ENCODE measurements around the gene NPW.
A peak's percentile ranks its signal among the peaks of the same experiment; 100 is the strongest.

Gene NPW

DNA sequence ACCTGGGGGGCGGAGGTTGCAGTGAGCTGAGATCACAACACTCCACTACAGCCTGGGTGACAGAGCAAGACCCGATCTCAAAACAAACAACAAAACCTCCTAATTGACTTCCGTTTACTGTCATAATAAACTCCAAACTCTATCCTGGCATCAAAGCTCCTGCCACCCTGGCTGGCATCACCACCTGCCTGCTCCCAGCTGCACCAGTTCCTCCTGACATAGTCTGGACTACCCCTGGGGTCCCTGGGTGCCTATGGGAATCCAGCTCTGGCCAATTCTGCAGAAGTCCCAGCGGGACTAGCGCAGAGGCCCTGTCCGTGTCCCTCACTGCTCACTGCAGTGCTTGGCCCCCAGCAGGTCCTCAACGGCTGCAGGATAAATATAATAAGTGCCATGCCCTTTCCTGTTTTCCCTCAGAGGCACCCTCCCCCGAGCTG lies 27.3 kb downstream of the NPW start:
- no peak for TF ChIP-seq ZFX (IDR thresholded peaks at IDR 0.05)
- TF ChIP-seq, protein P1, sequence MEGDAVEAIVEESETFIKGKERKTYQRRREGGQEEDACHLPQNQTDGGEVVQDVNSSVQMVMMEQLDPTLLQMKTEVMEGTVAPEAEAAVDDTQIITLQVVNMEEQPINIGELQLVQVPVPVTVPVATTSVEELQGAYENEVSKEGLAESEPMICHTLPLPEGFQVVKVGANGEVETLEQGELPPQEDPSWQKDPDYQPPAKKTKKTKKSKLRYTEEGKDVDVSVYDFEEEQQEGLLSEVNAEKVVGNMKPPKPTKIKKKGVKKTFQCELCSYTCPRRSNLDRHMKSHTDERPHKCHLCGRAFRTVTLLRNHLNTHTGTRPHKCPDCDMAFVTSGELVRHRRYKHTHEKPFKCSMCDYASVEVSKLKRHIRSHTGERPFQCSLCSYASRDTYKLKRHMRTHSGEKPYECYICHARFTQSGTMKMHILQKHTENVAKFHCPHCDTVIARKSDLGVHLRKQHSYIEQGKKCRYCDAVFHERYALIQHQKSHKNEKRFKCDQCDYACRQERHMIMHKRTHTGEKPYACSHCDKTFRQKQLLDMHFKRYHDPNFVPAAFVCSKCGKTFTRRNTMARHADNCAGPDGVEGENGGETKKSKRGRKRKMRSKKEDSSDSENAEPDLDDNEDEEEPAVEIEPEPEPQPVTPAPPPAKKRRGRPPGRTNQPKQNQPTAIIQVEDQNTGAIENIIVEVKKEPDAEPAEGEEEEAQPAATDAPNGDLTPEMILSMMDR (conservative IDR thresholded peaks at IDR 0.05): no peak
- H3K27ac ChIP-seq: peak overlapping the region; percentile 80

DNA sequence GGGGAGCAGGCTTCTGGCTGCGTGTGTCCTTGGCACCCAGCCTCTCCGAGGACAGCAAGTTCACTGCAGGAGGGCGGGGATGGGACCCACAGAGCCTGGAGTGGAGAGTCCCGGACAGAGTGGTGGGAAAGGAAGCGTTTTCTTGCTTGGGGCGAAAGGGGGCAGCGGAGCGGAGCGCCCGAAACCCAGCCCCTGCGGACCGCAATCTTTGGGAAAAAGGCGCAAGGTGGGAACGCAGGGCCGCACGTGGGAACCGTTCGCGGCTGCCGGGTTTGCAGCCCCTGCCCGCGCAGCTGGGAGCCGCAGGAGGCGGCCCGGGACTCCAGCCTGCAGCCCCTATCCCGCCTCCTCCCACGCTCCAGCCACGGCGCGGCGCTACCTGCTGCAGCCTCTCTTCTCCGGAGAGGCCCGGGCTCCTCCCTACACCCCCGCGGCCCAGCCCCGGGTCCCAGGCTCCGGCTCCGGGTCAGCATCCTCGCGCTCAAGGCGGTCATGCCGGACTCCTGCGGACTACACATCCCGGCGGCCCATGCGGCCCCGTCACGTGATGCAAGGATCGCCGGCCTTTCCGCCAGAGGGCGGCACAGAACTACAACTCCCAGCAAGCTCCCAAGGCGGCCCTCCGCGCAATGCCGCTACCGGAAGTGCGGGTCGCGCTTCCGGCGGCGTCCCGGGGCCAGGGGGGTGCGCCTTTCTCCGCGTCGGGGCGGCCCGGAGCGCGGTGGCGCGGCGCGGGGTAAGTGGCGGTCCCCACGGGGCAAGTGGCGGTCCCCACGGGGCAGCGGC lies 27.9 kb downstream of the NPW start, which contains the start of the genes NTHL1 and TSC2:
TSS of gene NTHL1 (minus strand) at position 505 of the 786 bp plus-strand sequence. CDS start at position 494, 11 bp downstream.
TSS of gene TSC2 (plus strand) at position 656 of the 786 bp plus-strand sequence. CDS start 631 bp downstream, outside the sequence.
- peak within 1 kb of the TSS; percentile 80 for H3K27ac ChIP-seq

DNA sequence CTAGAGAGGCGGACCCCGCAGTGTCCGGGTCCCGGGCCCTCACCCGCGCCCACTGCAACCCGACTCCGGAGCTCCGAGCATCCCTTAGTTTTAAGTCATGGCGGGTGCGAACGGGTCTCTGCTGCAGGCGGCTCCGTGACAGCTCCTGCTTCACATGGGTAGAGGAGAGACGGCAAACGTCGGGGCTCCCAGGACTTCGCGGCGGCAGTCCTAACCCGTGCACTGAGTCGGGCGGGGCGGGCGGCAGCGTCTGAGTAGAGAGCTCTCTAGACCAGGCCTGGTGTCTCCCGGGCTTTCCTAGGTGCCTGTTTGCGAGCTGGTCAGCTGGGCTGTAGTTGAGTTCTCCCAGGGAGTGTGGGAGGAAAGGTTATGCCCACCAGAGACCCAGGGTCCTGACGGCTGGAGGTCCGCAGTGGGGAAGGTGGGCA lies 28.5 kb downstream of the NPW start:
- H3K27ac ChIP-seq: peak overlapping the region; percentile 80
- TF ChIP-seq ZFX (IDR thresholded peaks at IDR 0.05): peak; percentile 6; the same call in 1 of the 2 replicates
- TF ChIP-seq, protein P1 (conservative IDR thresholded peaks at IDR 0.05): no peak

More for the DNA sequence above, 27.9 kb downstream of the NPW start, which contains the start of the genes NTHL1 and TSC2:
- TF ChIP-seq, protein P1 (conservative IDR thresholded peaks at IDR 0.05): no peak; the same call in 1 of the 2 replicates
- 0 out of 2 replicates have a peak, but pooled peaks have one; percentile 56 for TF ChIP-seq ZFX (IDR thresholded peaks at IDR 0.05)

DNA sequence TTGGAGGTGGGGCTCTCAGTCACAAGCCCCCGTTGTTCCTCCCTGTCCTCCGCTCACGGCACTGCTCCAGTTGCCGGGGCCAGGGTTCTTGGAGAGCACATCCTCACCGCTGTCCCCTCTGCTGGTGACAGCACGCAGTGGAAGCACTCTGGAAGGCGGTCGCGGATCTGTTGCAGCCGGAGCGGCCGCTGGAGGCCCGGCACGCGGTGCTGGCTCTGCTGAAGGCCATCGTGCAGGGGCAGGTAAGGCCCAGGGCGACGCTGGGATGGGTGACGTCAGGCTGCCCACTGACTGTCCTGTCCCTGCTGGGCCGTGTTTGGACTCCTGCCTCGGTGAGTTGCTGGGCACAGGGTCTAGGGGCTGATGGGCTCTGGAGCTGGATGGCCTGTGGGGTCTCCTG lies 33.6 kb downstream of the NPW start:
- TF ChIP-seq ZFX (IDR thresholded peaks at IDR 0.05): no peak
- TF ChIP-seq, protein P1 (conservative IDR thresholded peaks at IDR 0.05): no peak
- no peak overlapping the region for H3K27ac ChIP-seq

DNA sequence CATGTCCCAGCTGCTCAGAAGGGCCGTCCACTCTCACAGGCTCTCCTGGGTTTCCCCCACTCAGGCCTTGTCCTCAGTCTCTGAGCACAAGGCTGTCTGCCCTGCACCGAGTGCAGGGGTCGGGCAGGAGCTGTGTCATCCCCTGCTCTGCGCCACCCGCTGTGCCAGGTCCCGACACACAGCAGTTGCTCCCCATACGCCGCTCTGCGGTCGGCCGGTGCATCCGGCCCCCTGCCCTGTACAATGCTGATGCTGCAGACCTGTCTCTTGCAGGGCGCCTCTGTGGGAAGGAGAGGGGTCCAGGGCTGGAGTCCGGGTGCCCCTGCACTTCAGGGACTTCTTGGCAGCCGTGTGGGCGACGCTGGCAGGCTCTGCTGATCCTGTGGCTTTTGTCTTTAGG lies 34.3 kb downstream of the NPW start:
- TF ChIP-seq, protein P1 (conservative IDR thresholded peaks at IDR 0.05): no peak
- no peak for TF ChIP-seq ZFX (IDR thresholded peaks at IDR 0.05)
- H3K27ac ChIP-seq: peak overlapping the region; percentile 58; the same call in 1 of the 2 replicates

DNA sequence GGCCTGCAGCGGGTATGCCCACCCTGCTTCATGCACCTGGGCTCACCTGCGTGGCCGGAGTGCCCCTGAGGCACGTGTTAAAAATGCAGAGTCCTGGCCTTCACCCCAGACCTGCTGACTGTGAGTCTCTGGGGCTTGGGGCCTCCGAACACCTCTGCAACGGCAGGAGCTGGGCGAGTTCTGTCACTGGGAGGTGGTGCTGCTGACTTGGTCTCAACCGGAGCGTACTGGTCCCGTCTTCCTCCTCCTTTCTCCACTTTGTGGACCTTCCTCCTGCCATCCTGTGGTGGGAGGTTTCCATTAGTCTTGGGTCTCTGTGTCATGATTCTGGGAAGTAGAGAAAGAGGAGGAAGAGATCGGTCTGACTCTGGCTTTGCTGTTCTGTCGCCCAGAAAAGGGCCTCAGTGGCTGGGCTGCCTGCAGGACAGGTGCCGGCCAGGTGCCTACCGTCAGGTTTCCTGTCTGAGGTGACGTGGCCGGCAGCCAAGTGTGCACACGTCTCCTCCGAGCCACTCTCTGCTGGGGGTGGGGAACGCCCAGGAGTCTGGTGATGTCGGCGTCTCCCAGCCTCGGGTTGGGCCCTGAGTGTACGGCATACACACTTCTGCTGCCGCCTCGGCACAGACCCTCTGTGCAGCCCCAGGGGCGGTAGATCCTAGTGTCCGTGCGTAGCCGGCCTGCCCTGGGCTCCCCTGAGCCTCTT lies 35.1 kb downstream of the NPW start:
- TF ChIP-seq, protein P1 (conservative IDR thresholded peaks at IDR 0.05): no peak
- TF ChIP-seq ZFX (IDR thresholded peaks at IDR 0.05): no peak
- H3K27ac ChIP-seq: peak overlapping the region; percentile 58
